ENCODE data around the gene P2RX4. TPM values are rescaled to one million over a fixed set of nuclear protein-coding genes. Genes with fewer than 3 reads are reported as not detected.
"Not testable (repeated sequence)": the region's sequence is repeated elsewhere in the genome, so short reads cannot be mapped to it uniquely, and the experiment has no call there.

The P2RX4 gene
- total and polyA plus RNA-seq, 12 donors: 3.7 to 12.6 (median 5.5) TPM

DNA sequence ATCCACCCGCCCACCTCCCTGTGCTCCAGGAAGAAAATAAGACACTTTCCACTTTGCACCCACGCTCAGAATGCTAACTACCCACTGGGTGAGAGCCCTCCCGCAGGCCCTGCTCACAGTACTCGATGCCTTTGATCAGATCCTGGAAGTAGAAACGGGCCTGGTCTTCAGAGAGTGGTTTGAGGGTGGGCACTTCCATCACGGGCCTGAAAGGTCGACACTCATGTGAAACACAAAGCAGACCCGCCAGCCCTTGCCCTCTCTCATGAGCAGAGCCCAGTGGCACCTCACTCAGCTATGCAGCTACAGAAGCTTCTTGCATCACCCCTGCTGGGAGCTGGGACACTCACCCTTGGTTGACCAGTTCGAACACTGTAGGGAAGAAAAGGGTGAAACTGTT is 45.5 kb downstream of the P2RX4 start:
- ATAC-seq (peak in 1 of 8 donors; percentile 29), DNase-seq (no peak)
- no peaks in the 10 kb centered on the region for H3K4me1 ChIP-seq
- H3K36me3 ChIP-seq: peaks cover 0 to 97% (median 52%) of the 10 kb centered on the region in 9 donors
- no peak overlapping the region for H3K27ac ChIP-seq
- no peaks in the 10 kb centered on the region for H3K27me3 ChIP-seq
- H3K4me3 ChIP-seq: no peak overlapping the region
- H3K9me3 ChIP-seq: no peaks in the 10 kb centered on the region
- 84 to 90% methylated on average over 9 of the region's 9 CpGs for WGBS, 2 donors
- intact Hi-C loops (cut with DNase I): loop anchor here in 1 of 10 donors (1.0 kb wide), 1 partner anchor 10 kb away; no protein-coding TSS in a partner anchor
- TF ChIP-seq, protein P1, sequence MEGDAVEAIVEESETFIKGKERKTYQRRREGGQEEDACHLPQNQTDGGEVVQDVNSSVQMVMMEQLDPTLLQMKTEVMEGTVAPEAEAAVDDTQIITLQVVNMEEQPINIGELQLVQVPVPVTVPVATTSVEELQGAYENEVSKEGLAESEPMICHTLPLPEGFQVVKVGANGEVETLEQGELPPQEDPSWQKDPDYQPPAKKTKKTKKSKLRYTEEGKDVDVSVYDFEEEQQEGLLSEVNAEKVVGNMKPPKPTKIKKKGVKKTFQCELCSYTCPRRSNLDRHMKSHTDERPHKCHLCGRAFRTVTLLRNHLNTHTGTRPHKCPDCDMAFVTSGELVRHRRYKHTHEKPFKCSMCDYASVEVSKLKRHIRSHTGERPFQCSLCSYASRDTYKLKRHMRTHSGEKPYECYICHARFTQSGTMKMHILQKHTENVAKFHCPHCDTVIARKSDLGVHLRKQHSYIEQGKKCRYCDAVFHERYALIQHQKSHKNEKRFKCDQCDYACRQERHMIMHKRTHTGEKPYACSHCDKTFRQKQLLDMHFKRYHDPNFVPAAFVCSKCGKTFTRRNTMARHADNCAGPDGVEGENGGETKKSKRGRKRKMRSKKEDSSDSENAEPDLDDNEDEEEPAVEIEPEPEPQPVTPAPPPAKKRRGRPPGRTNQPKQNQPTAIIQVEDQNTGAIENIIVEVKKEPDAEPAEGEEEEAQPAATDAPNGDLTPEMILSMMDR (IDR thresholded peaks at IDR 0.05): no peak

DNA sequence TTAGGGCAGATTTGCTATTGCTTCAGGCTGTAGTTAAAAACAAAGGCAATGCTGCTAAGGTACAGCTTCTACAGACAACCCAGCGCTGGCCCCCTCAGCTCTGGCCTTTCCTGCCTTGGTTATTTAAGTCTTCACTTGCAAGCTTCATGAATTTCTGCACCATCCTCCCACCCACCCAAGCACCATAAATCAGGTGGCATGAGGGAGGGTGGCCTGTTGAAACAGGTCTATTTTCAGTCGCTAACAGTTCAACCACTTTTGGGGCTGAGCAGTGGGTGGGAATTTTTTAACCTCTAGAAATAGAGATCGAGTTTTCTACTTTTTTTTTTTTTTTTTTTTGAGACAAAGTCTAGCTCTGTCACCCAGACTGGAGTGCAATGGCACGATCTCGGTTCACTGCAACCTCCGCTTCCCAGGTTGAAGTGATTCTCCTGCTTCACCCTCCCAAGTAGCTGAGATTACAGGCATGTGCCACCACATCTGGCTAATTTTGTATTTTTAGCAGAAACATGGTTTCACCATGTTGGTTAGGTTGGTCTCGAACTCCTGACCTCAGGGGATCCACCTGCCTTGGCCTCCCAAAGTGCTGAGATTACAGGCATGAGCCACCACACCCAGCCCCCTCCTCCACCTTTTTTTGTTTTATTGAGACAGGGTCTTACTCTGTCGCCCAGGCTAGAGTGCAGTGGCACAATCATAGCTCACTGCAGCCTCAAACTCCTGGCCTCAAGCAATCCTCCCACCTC is 47.9 kb downstream of the P2RX4 start:
- H3K9me3 ChIP-seq; H3K4me1 ChIP-seq; DNase-seq; H3K27ac ChIP-seq; intact Hi-C loops (cut with DNase I); H3K4me3 ChIP-seq; H3K27me3 ChIP-seq; ATAC-seq: not testable (repeated sequence)
- H3K36me3 ChIP-seq: peaks cover 0 to 97% (median 44%) of the 10 kb centered on the region in 9 donors
- 95 to 96% methylated on average over 8 of the region's 8 CpGs for WGBS, 2 donors

DNA sequence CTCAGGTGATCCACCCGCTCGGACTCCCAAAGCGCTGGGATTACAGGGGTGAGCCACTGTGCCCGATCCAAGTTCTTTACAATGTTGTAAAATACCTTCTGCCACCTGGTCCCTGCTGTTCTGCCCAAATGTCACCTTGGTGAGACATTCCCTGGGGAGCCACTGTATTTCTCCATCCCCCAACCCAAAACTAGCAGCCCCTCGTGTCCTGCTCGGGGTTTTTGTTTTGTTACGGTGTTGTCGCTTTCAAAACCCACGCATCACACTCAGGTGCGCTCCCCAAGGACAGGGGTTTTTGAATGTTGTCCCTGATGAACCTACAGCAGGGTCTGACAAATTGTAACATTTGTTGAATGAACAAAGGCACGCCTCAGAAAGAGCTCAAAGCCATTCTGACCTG is 49.1 kb downstream of the P2RX4 start:
- H3K27ac ChIP-seq: no peak overlapping the region
- H3K9me3 ChIP-seq: no peaks in the 10 kb centered on the region
- peaks cover 0 to 97% (median 49%) of the 10 kb centered on the region in 9 donors for H3K36me3 ChIP-seq
- WGBS, 2 donors: 97 to 98% methylated on average over 11 of the region's 11 CpGs
- no peak overlapping the region for H3K4me3 ChIP-seq
- no peaks in the 10 kb centered on the region for H3K4me1 ChIP-seq
- no peaks in the 10 kb centered on the region for H3K27me3 ChIP-seq
- TF ChIP-seq, protein P1 (IDR thresholded peaks at IDR 0.05): no peak
- intact Hi-C loops (cut with DNase I): no loop called here
- DNase-seq (no peak), ATAC-seq (no peak)

DNA sequence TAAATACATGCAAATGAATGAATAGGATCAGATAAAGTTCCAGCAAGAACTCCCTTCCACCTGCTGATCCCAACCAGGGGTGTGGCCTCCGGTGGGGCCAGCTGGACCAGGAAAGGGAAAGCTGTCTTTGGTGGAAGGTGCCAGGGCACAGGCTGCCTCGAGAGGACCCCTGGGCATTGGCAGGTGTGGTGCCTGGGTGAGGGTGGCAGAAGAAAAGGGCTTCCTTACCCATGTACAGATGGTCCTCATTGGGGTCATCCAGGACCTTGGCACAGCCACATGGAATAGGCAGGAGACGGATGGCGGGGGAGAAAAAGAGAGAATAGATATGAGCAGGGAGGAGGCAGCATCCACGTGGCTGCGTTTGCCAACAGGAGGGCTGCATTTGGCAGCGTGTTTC is 50.2 kb downstream of the P2RX4 start:
- DNase-seq (no peak), ATAC-seq (no peak)
- 90 to 91% methylated on average over 7 of the region's 7 CpGs for WGBS, 2 donors
- Histone ChIP-seq H3K9me3 (no peaks in the 10 kb centered on the region), H3K27ac (no peak overlapping the region), H3K36me3 (peaks cover 0 to 98% (median 41%) of the 10 kb centered on the region in 9 donors), H3K4me3 (no peak overlapping the region), H3K4me1 (no peaks in the 10 kb centered on the region), H3K27me3 (no peaks in the 10 kb centered on the region)
- TF ChIP-seq, protein P1 (IDR thresholded peaks at IDR 0.05): no peak
- intact Hi-C loops (cut with DNase I): no loop called here

DNA sequence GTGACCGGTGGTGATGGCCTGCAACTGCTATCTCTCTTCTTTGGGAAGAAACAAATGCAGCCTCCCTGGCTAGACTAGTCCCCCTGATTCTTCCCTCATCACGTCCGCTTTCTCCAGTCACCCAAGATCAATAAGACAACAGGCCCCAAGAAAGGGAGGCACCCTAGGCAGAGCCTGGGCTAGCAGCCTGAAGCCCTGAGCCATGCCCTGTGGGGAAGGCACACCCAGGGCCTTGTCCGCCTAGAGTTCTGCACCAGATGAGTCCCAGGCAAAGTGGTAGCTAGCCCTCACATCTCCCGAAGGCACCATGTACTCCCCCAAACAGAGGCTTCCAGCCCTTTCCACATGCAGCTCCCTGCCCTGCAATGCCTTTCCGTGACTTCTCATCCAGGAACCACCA is 51.5 kb downstream of the P2RX4 start:
- no peaks in the 10 kb centered on the region for H3K27me3 ChIP-seq
- 85 to 89% methylated on average over 6 of the region's 6 CpGs for WGBS, 2 donors
- no peaks in the 10 kb centered on the region for H3K4me1 ChIP-seq
- H3K9me3 ChIP-seq: no peaks in the 10 kb centered on the region
- H3K36me3 ChIP-seq: peaks cover 0 to 99% (median 32%) of the 10 kb centered on the region in 9 donors
- ATAC-seq (peak in 1 of 8 donors; percentile 15), DNase-seq (no peak)
- intact Hi-C loops (cut with DNase I): no loop called here
- H3K27ac ChIP-seq: no peak overlapping the region
- H3K4me3 ChIP-seq: no peak overlapping the region
- TF ChIP-seq, protein P1 (IDR thresholded peaks at IDR 0.05): no peak
